PFSK-1 (cell line): ENCODE data around the gene CARM1.
A peak's percentile ranks its signal among the peaks of the same experiment; 100 is the strongest.

Source experiments
- FOXP2 ChIP-seq: optimal IDR thresholded peaks from 2 replicates; pipeline ENCODE3; 2011; ENCODE audit warnings: borderline replicate concordance, control low read depth, inconsistent platforms; ENCODE audit not compliant: insufficient read depth; ENCODE audit errors: extremely low read length, extremely low read depth
- POLR2AphosphoS5 ChIP-seq: IDR thresholded peaks from 2 replicates; pipeline ENCODE4 v1.6.1; 2012; ENCODE audit warnings: low read depth, mild to moderate bottlenecking, control low read depth, low read length, moderate library complexity
- REST ChIP-seq, 2 experiments: IDR thresholded peaks; 2 replicates each; pipeline versions ENCODE4 v1.6.1 to v1.8.0; 2011 to 2012; ENCODE audit warnings: low read depth in 2 of 2, low read length in 2 of 2, control low read depth in 1 of 2, inconsistent platforms in 1 of 2, mild to moderate bottlenecking in 1 of 2, moderate library complexity in 1 of 2; ENCODE audit not compliant: insufficient read depth in 1 of 2
- SIN3A ChIP-seq: IDR thresholded peaks from 2 replicates; pipeline ENCODE4 v1.6.1; 2012; ENCODE audit warnings: mild to moderate bottlenecking, low read length, moderate library complexity, borderline replicate concordance; ENCODE audit not compliant: insufficient read depth
- TAF1 ChIP-seq: IDR thresholded peaks from 2 replicates; pipeline ENCODE4 v1.6.1; 2012; ENCODE audit warnings: low read length, control low read depth, borderline replicate concordance; ENCODE audit not compliant: insufficient read depth

Gene CARM1

DNA sequence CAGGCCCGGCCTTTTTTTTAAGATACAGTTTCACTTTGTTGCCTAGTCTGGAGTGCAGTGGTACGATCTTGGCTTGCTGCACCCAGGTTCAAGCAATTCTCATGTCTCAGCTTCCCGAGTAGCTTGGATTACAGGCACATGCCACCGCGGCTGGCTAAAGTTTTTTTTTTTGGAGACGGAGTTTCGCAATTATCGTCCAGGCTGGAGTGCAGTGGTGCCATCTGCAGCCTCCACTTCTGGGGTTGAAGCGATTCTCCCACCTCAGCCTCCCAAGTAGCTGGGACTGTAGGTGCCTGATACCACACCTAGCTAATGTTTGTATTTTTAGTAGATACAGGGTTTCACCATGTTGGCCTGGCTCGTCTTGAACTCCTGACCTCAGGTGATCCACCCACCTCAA, 4.9 kb upstream of the CARM1 start:
- TF ChIP-seq TAF1, result no peak
- no peak for TF ChIP-seq REST (IDR thresholded peaks at IDR 0.05; ENCODE audit: insufficient read depth in 1 of 2, low read depth in 2 of 2, low read length in 2 of 2)
- TF ChIP-seq FOXP2, result no peak
- no peak for TF ChIP-seq SIN3A
- no peak for TF ChIP-seq POLR2AphosphoS5

DNA sequence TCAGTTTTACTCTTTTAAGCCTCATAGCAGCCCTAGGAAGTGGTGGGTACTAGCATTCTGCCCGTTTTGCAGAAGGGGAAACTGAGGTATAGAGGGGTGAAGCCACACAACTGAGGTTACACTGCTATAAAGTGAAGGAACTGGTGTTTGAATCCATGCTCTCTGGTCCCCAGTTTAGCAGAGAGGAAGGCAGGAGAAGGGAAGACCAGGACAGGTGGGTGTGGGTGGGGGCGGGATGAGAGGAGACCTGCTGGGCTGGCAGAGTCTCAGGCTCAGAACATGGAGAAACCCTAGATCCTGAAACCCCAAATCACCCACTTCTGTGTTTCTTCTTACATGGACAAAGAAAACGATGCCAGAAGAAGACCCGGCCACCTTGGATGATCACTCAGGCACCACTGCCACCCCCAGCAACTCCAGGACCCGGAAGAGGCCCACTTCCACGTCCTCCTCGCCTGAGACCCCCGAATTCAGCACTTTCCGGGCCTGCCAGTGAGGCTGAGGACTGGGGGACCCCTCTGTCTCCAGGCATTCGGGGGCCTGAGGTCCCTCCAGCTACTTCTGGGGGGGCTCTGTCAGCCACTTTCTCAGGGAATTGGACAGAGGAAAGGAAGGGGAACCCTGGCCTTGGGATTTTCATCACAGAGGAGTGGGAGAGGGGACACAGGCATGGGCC, 2.3 kb upstream of the CARM1 start:
- TF ChIP-seq TAF1 (no peak), SIN3A (no peak), POLR2AphosphoS5 (no peak), REST (IDR thresholded peaks at IDR 0.05; ENCODE audit: insufficient read depth in 1 of 2, low read depth in 2 of 2, low read length in 2 of 2) (no peak)

- TF ChIP-seq TAF1, result no peak
- no peak for TF ChIP-seq SIN3A
- no peak for TF ChIP-seq REST (IDR thresholded peaks at IDR 0.05; ENCODE audit: insufficient read depth in 1 of 2, low read depth in 2 of 2, low read length in 2 of 2)
- TF ChIP-seq FOXP2, result no peak
- no peak; the same call in 1 of the 2 replicates for TF ChIP-seq POLR2AphosphoS5
These were observed 825 bp upstream of the CARM1 start for GRCh38 chr19:10870501-10870954.

GRCh38 chr19:10871711-10872545, 575 bp downstream of the CARM1 start:
- TF ChIP-seq REST (IDR thresholded peaks at IDR 0.05; ENCODE audit: insufficient read depth in 1 of 2, low read depth in 2 of 2, low read length in 2 of 2) (no peak), TAF1 (no peak), FOXP2 (no peak), SIN3A (0 out of 2 replicates have a peak, but pooled peaks have one; percentile 18), POLR2AphosphoS5 (no peak; the same call in 1 of the 2 replicates)
